ENCODE measurements around the gene SSBP1. TPM values are rescaled to one million over a fixed set of nuclear protein-coding genes. Genes with fewer than 3 reads are reported as not detected.

The SSBP1 gene
- total RNA-seq, 2 experiments from 2014 or later: 177 to 178 TPM

- ChIA-PET CTCF (ENCODE audit: unreplicated experiment) (interaction anchor here (1.7 kb wide), 1 partner anchor 11 kb away, joined by 9 read pairs; no protein-coding TSS in a partner anchor), POLR2A (interaction anchor here (0.5 to 0.7 kb wide), 2 partner anchors 26 to 276 kb away, joined by 3 read pairs; no protein-coding TSS in a partner anchor)
- no peak overlapping the region for H3K27ac ChIP-seq (ENCODE audit: low read depth, low read length, poor library complexity, severe bottlenecking)
Observed at GRCh38 chr7:141713890-141714289, 24.3 kb upstream of the SSBP1 start.

GRCh38 chr7:141714571-141714970, 23.6 kb upstream of the SSBP1 start:
- Histone ChIP-seq H3K9me3 (ENCODE audit: low read length) (no peaks in the 10 kb centered on the region), H3K36me3 (ENCODE audit: insufficient read depth, low read length) (no peaks in the 10 kb centered on the region), H2AFZ (ENCODE audit: low read length) (no peak overlapping the region), H3K4me3 (ENCODE audit: low read depth, low read length, poor library complexity, severe bottlenecking) (no peak overlapping the region), H4K20me1 (ENCODE audit: insufficient read depth, low read length) (no peaks in the 10 kb centered on the region), H3K4me2 (ENCODE audit: low read length) (no peak overlapping the region), H3K4me1 (ENCODE audit: insufficient read depth, low read length, poor library complexity, severe bottlenecking) (no peaks in the 10 kb centered on the region), H3K79me2 (ENCODE audit: insufficient read depth, low read depth, low read length) (no peaks in the 10 kb centered on the region), H3K27ac (ENCODE audit: low read depth, low read length, poor library complexity, severe bottlenecking) (no peak overlapping the region), H3K9me2 (ENCODE audit: insufficient read depth, low read length) (no peaks in the 10 kb centered on the region; the same call in 1 of the 2 replicates)
- CTCF ChIA-PET (ENCODE audit: unreplicated experiment): interaction anchor here (1.7 kb wide), 1 partner anchor 12 kb away, joined by 9 read pairs; no protein-coding TSS in a partner anchor
- intact Hi-C loops (cut with micrococcal nuclease; ENCODE audit: unreplicated experiment): no loop called here
- BruUV-seq (replicated peaks): no TSS peak
- no peak for TF ChIP-seq EZH2phosphoT487 (IDR thresholded peaks at IDR 0.05; ENCODE audit: borderline replicate concordance, low read depth, low read length)
- TF ChIP-seq CTCF (conservative IDR thresholded peaks at IDR 0.05; ENCODE audit: low read length): no peak
- no peak for DNase-seq (ENCODE audit: low spot score)
- POLR2A ChIA-PET: interaction anchor here (0.5 kb wide), 1 partner anchor 276 kb away, joined by 3 read pairs; no protein-coding TSS in a partner anchor

More at GRCh38 chr7:141713890-141714289, 24.3 kb upstream of the SSBP1 start:
- no peaks in the 10 kb centered on the region for H3K79me2 ChIP-seq (ENCODE audit: insufficient read depth, low read depth, low read length)
- TF ChIP-seq CTCF (conservative IDR thresholded peaks at IDR 0.05; ENCODE audit: low read length) (no peak), EZH2phosphoT487 (IDR thresholded peaks at IDR 0.05; ENCODE audit: borderline replicate concordance, low read depth, low read length) (no peak)
- no peaks in the 10 kb centered on the region for H4K20me1 ChIP-seq (ENCODE audit: insufficient read depth, low read length)
- H3K9me2 ChIP-seq (ENCODE audit: insufficient read depth, low read length): no peaks in the 10 kb centered on the region; the same call in 1 of the 2 replicates
- no peak overlapping the region for H3K4me3 ChIP-seq (ENCODE audit: low read depth, low read length, poor library complexity, severe bottlenecking)
- H3K9me3 ChIP-seq (ENCODE audit: low read length): no peaks in the 10 kb centered on the region
- no peak for DNase-seq (ENCODE audit: low spot score)
- no peak overlapping the region for H2AFZ ChIP-seq (ENCODE audit: low read length)
- no peaks in the 10 kb centered on the region for H3K4me1 ChIP-seq (ENCODE audit: insufficient read depth, low read length, poor library complexity, severe bottlenecking)
- H3K4me2 ChIP-seq (ENCODE audit: low read length): no peak overlapping the region
- intact Hi-C loops (cut with micrococcal nuclease; ENCODE audit: unreplicated experiment): no loop called here
- BruUV-seq (replicated peaks): no TSS peak
- no peaks in the 10 kb centered on the region for H3K36me3 ChIP-seq (ENCODE audit: insufficient read depth, low read length)

- CTCF ChIA-PET (ENCODE audit: unreplicated experiment): interaction anchor here (1.7 kb wide), 1 partner anchor 12 kb away, joined by 9 read pairs; no protein-coding TSS in a partner anchor
- Histone ChIP-seq H3K9me3 (ENCODE audit: low read length) (no peaks in the 10 kb centered on the region), H4K20me1 (ENCODE audit: insufficient read depth, low read length) (no peaks in the 10 kb centered on the region), H3K79me2 (ENCODE audit: insufficient read depth, low read depth, low read length) (no peaks in the 10 kb centered on the region), H3K36me3 (ENCODE audit: insufficient read depth, low read length) (no peaks in the 10 kb centered on the region), H3K27ac (ENCODE audit: low read depth, low read length, poor library complexity, severe bottlenecking) (no peak overlapping the region), H2AFZ (ENCODE audit: low read length) (no peak overlapping the region), H3K4me2 (ENCODE audit: low read length) (no peak overlapping the region), H3K9me2 (ENCODE audit: insufficient read depth, low read length) (no peaks in the 10 kb centered on the region; the same call in 1 of the 2 replicates), H3K4me3 (ENCODE audit: low read depth, low read length, poor library complexity, severe bottlenecking) (no peak overlapping the region), H3K4me1 (ENCODE audit: insufficient read depth, low read length, poor library complexity, severe bottlenecking) (no peaks in the 10 kb centered on the region)
- POLR2A ChIA-PET: interaction anchor here (1.3 kb wide), 1 partner anchor 8 kb away, joined by 3 read pairs; no protein-coding TSS in a partner anchor
- intact Hi-C loops (cut with micrococcal nuclease; ENCODE audit: unreplicated experiment): no loop called here
- TF ChIP-seq EZH2phosphoT487 (IDR thresholded peaks at IDR 0.05; ENCODE audit: borderline replicate concordance, low read depth, low read length) (no peak), CTCF (conservative IDR thresholded peaks at IDR 0.05; ENCODE audit: low read length) (no peak)
- no TSS peak for BruUV-seq (replicated peaks)
- DNase-seq (ENCODE audit: low spot score): no peak
Observed at GRCh38 chr7:141715018-141715417, 23.1 kb upstream of the SSBP1 start.

All from OCI-LY7 (cell line).